HepG2 (cell line): ENCODE results near the gene SPEM2. TPM values are rescaled to one million over a fixed set of nuclear protein-coding genes. Genes with fewer than 3 reads are reported as not detected.

Experiments used
- EZH2 ChIP-seq: conservative IDR thresholded peaks from 2 replicates; pipeline ENCODE4 v1.6.1; 2012; ENCODE audit warnings: mild to moderate bottlenecking, low read depth, low read length, moderate library complexity
- FOXC1 ChIP-seq: sonication (generic); formaldehyde crosslinking; IDR thresholded peaks from 2 replicates; pipeline ENCODE4 v1.8.0; 2022; ENCODE audit warnings: mild to moderate bottlenecking, missing genetic modification reagents, borderline replicate concordance
- ISL2 ChIP-seq: sonication (generic); formaldehyde crosslinking; IDR thresholded peaks from 2 replicates; pipeline ENCODE4 v1.5.0; 2020; ENCODE audit warnings: missing genetic modification reagents
- MIXL1 ChIP-seq: IDR thresholded peaks from 2 replicates; pipeline ENCODE4 v1.6.1; 2016
- POLR2G ChIP-seq: fragments of 200-400 bp; formaldehyde crosslinking; IDR thresholded peaks from 2 replicates; pipeline ENCODE4 v1.6.1; 2018; ENCODE audit warnings: mild to moderate bottlenecking, low read depth, low read length, moderate library complexity
- PPARG ChIP-seq: conservative IDR thresholded peaks from 2 replicates; pipeline ENCODE4 v1.6.1; 2016; ENCODE audit warnings: missing biosample characterization, missing genetic modification reagents
- RAD21 ChIP-seq: fragments of 450-650 bp; formaldehyde crosslinking; IDR thresholded peaks from 2 replicates; pipeline ENCODE4 v1.5.0; 2020; ENCODE audit warnings: mild to moderate bottlenecking
- SPEN ChIP-seq: sonication (generic); formaldehyde crosslinking; IDR thresholded peaks from 2 replicates; pipeline ENCODE4 v1.5.1; 2020; ENCODE audit warnings: low read depth, mild to moderate bottlenecking, missing genetic modification reagents
- TBX2 ChIP-seq: sonication (generic); formaldehyde crosslinking; IDR thresholded peaks from 2 replicates; pipeline ENCODE4 v1.5.0; 2020; ENCODE audit warnings: missing genetic modification reagents, mild to moderate bottlenecking, borderline replicate concordance
- TMF1 ChIP-seq: sonication (generic); formaldehyde crosslinking; IDR thresholded peaks from 2 replicates; pipeline ENCODE4 v1.8.1; 2022; ENCODE audit warnings: low read depth, missing genetic modification reagents
- XBP1 ChIP-seq: sonication (generic); formaldehyde crosslinking; IDR thresholded peaks from 2 replicates; pipeline ENCODE4 v1.5.0; 2020; ENCODE audit warnings: missing genetic modification reagents
- ZNF33A ChIP-seq: sonication (generic); formaldehyde crosslinking; IDR thresholded peaks from 2 replicates; pipeline ENCODE4 v1.5.1; 2020; ENCODE audit warnings: missing genetic modification reagents, mild to moderate bottlenecking, moderate library complexity, borderline replicate concordance
- ZNF564 ChIP-seq: sonication (generic); formaldehyde crosslinking; IDR thresholded peaks from 2 replicates; pipeline ENCODE4 v1.8.1; 2023; ENCODE audit warnings: mild to moderate bottlenecking, missing genetic modification reagents
- ZNF766 ChIP-seq: sonication (generic); formaldehyde crosslinking; IDR thresholded peaks from 2 replicates; pipeline ENCODE4 v1.5.0; 2020; ENCODE audit warnings: missing genetic modification reagents, borderline replicate concordance
- polyA plus RNA-seq, 8 experiments: library from polyadenylated mRNA; depleted of rRNA in 3 of 8; stranded (reverse) in 7 of 8; unstranded in 1 of 8; fragments of >200 nt; fragmentation: Illumina TruSeq in 4 of 8; extraction: Trizol in 4 of 8; gene quantifications; 2 replicates each; pipeline versions ENCODE4 v1.2.1 to v1.2.3, GENCODE V29; 2011 to 2016; ENCODE audit warnings: low read depth in 4 of 8, missing spikeins in 1 of 8, mixed read lengths in 1 of 8; ENCODE audit not compliant: insufficient read depth in 1 of 8
- total RNA-seq, 5 experiments: library from RNA; depleted of rRNA; stranded (reverse); fragments of >200 nt; fragmentation: Illumina TruSeq; extraction: Trizol; gene quantifications; 2 replicates each; pipeline ENCODE4 v1.2.3, GENCODE V29; 2016; ENCODE audit warnings: low read depth in 1 of 5
- TF ChIP-seq, protein P1 (sequence below): sonication (generic); formaldehyde crosslinking; IDR thresholded peaks from 2 replicates; pipeline ENCODE4 v1.5.0; 2020; ENCODE audit warnings: mild to moderate bottlenecking, missing genetic modification reagents
- TF ChIP-seq, protein P2 (sequence below): IDR thresholded peaks from 2 replicates; pipeline ENCODE4 v1.6.1; 2012; ENCODE audit warnings: inconsistent platforms
- TF ChIP-seq, protein P3 (sequence below): sonication (generic); formaldehyde crosslinking; IDR thresholded peaks from 2 replicates; pipeline ENCODE4 v1.4.0; 2020; ENCODE audit warnings: mild to moderate bottlenecking, missing genetic modification reagents, borderline replicate concordance
- TF ChIP-seq, protein P4 (sequence below): sonication (generic); formaldehyde crosslinking; IDR thresholded peaks from 2 replicates; pipeline ENCODE4 v1.5.1; 2020; ENCODE audit warnings: mild to moderate bottlenecking, missing genetic modification reagents, moderate library complexity
- TF ChIP-seq, protein P5 (sequence below): sonication (generic); formaldehyde crosslinking; IDR thresholded peaks from 2 replicates; pipeline ENCODE4 v1.4.0; 2020; ENCODE audit warnings: low read depth, mild to moderate bottlenecking, missing genetic modification reagents

The SPEM2 gene
- total and polyA plus RNA-seq, 2 of the 13 experiments (the other 11 are each of a cell fraction or from before 2014, with no cell fraction given): not detected

DNA sequence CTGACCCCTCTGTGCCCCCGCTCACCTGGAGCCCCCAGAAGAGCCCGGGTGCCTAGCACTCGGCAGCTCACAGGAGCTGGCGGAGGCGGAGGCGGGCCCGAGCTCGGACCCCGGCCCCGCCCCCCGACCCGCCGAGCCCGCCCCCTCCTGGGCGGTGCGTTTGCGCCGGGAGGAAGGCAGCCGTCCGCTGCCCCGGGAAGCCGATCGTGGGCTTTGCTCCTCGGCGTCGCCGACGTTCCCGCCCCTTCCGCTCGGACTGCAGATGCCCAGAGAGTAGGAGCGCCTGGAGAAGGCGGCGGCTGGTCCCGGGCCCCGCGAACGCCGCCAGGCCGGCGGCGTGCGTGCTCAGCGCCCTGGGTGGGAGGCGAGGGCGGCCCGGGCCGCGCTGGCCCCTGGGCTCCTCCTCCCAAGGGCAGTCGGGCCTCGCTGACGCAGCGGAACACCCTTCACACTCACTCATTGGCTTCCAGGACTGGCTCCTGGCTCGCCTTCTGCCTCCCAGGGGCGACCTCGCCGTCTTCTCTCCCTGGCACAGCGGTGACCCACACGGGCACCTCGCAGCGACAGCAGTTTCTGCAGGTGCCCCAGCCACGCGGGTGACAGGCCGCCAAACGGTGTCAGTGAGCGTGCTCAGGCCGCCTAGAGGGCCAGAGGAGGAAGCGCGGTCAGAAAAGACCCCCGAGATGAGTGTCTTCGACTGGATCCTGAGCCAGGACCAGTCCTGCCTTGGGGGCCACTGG lies 30.8 kb upstream of the SPEM2 start, which contains the start of gene PLSCR3 (continued):
- TF ChIP-seq, protein P1, sequence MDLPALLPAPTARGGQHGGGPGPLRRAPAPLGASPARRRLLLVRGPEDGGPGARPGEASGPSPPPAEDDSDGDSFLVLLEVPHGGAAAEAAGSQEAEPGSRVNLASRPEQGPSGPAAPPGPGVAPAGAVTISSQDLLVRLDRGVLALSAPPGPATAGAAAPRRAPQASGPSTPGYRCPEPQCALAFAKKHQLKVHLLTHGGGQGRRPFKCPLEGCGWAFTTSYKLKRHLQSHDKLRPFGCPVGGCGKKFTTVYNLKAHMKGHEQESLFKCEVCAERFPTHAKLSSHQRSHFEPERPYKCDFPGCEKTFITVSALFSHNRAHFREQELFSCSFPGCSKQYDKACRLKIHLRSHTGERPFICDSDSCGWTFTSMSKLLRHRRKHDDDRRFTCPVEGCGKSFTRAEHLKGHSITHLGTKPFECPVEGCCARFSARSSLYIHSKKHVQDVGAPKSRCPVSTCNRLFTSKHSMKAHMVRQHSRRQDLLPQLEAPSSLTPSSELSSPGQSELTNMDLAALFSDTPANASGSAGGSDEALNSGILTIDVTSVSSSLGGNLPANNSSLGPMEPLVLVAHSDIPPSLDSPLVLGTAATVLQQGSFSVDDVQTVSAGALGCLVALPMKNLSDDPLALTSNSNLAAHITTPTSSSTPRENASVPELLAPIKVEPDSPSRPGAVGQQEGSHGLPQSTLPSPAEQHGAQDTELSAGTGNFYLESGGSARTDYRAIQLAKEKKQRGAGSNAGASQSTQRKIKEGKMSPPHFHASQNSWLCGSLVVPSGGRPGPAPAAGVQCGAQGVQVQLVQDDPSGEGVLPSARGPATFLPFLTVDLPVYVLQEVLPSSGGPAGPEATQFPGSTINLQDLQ (CRISPR knock-in tag): peak; percentile 67; the same call in 1 of the 2 replicates
- TF ChIP-seq TBX2 (CRISPR knock-in tag): peak; percentile 41; the same call in 1 of the 2 replicates
- TF ChIP-seq, protein P2, sequence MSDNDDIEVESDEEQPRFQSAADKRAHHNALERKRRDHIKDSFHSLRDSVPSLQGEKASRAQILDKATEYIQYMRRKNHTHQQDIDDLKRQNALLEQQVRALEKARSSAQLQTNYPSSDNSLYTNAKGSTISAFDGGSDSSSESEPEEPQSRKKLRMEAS: peak; percentile 77
- 0 out of 2 replicates have a peak, but pooled peaks have one; percentile 72 for TF ChIP-seq ZNF564 (CRISPR knock-in tag)
- TF ChIP-seq, protein P3, sequence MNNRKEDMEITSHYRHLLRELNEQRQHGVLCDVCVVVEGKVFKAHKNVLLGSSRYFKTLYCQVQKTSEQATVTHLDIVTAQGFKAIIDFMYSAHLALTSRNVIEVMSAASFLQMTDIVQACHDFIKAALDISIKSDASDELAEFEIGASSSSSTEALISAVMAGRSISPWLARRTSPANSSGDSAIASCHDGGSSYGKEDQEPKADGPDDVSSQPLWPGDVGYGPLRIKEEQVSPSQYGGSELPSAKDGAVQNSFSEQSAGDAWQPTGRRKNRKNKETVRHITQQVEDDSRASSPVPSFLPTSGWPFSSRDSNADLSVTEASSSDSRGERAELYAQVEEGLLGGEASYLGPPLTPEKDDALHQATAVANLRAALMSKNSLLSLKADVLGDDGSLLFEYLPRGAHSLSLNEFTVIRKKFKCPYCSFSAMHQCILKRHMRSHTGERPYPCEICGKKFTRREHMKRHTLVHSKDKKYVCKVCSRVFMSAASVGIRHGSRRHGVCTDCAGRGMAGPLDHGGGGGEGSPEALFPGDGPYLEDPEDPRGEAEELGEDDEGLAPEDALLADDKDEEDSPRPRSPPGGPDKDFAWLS (CRISPR knock-in tag): no peak
- TF ChIP-seq MIXL1 (CRISPR knock-in tag): 0 out of 2 replicates have a peak, but pooled peaks have one; percentile 14
- peak; percentile 68 for TF ChIP-seq TMF1
- peak; percentile 81; the same call in 1 of the 2 replicates for TF ChIP-seq ZNF766
- TF ChIP-seq PPARG: no peak
- TF ChIP-seq FOXC1 (CRISPR knock-in tag): no peak; the same call in 1 of the 2 replicates
- TF ChIP-seq, protein P4, sequence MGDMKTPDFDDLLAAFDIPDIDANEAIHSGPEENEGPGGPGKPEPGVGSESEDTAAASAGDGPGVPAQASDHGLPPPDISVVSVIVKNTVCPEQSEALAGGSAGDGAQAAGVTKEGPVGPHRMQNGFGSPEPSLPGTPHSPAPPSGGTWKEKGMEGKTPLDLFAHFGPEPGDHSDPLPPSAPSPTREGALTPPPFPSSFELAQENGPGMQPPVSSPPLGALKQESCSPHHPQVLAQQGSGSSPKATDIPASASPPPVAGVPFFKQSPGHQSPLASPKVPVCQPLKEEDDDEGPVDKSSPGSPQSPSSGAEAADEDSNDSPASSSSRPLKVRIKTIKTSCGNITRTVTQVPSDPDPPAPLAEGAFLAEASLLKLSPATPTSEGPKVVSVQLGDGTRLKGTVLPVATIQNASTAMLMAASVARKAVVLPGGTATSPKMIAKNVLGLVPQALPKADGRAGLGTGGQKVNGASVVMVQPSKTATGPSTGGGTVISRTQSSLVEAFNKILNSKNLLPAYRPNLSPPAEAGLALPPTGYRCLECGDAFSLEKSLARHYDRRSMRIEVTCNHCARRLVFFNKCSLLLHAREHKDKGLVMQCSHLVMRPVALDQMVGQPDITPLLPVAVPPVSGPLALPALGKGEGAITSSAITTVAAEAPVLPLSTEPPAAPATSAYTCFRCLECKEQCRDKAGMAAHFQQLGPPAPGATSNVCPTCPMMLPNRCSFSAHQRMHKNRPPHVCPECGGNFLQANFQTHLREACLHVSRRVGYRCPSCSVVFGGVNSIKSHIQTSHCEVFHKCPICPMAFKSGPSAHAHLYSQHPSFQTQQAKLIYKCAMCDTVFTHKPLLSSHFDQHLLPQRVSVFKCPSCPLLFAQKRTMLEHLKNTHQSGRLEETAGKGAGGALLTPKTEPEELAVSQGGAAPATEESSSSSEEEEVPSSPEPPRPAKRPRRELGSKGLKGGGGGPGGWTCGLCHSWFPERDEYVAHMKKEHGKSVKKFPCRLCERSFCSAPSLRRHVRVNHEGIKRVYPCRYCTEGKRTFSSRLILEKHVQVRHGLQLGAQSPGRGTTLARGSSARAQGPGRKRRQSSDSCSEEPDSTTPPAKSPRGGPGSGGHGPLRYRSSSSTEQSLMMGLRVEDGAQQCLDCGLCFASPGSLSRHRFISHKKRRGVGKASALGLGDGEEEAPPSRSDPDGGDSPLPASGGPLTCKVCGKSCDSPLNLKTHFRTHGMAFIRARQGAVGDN (CRISPR knock-in tag): peak; percentile 94
- peak; percentile 85 for TF ChIP-seq POLR2G
- no peak for TF ChIP-seq ZNF33A (CRISPR knock-in tag)
- peak; percentile 48; the same call in 1 of the 2 replicates for TF ChIP-seq SPEN (CRISPR knock-in tag)
- TF ChIP-seq ISL2 (CRISPR knock-in tag): peak; percentile 27; the same call in 1 of the 2 replicates
- TF ChIP-seq, protein P5, sequence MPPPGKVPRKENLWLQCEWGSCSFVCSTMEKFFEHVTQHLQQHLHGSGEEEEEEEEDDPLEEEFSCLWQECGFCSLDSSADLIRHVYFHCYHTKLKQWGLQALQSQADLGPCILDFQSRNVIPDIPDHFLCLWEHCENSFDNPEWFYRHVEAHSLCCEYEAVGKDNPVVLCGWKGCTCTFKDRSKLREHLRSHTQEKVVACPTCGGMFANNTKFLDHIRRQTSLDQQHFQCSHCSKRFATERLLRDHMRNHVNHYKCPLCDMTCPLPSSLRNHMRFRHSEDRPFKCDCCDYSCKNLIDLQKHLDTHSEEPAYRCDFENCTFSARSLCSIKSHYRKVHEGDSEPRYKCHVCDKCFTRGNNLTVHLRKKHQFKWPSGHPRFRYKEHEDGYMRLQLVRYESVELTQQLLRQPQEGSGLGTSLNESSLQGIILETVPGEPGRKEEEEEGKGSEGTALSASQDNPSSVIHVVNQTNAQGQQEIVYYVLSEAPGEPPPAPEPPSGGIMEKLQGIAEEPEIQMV: no peak; the same call in 1 of the 2 replicates
- no peak for TF ChIP-seq XBP1
- peak; percentile 43; the same call in 1 of the 2 replicates for TF ChIP-seq RAD21
- no peak for TF ChIP-seq EZH2
